ENCODE data around the gene MEIS3.
A peak's percentile ranks its signal among the peaks of the same experiment; 100 is the strongest.
"Not testable (repeated sequence)": the region's sequence is repeated elsewhere in the genome, so short reads cannot be mapped to it uniquely, and the experiment has no call there.

Gene MEIS3

DNA sequence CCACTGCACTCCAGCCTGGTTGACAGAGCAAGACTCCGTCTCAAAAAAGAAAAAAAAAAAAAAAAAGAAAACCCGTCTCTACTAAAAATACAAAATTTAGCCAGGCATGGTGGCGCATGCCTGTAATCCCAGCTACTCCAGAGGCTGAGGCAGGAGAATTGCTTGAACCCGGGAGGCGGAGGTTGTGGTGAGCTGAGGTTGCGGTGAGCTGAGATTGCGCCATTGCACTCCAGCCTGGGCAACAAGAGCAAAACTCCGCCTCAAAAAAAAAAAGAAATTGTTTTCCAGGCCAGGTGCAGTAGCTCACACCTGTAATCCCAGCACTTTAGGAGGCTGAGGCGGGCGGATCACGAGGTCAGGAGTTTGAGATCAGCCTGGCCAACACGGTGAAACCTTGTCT, 32.7 kb downstream of the MEIS3 start:
- not testable (repeated sequence) for DNase-seq (ENCODE audit: low read depth)

DNA sequence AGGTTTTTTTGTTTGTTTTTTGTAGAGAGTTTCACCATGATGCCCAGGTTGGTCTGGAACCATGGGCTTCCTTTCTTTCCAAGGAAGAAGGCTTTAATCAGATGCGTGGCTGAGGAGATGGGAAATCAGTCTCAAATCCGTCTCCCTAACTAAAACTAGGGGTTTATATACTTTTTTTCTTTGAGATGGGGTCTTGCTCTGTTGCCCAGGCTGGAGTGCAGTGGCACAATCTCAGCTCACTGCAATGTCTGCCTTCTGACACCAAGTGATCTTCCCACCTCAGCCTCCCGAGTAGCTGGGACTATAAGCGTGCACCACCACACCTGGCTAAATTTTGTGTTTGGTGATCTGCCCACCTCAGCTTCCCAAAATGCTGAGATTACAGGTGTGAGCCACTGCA, 34.8 kb downstream of the MEIS3 start:
- not testable (repeated sequence) for DNase-seq (ENCODE audit: low read depth)

DNA sequence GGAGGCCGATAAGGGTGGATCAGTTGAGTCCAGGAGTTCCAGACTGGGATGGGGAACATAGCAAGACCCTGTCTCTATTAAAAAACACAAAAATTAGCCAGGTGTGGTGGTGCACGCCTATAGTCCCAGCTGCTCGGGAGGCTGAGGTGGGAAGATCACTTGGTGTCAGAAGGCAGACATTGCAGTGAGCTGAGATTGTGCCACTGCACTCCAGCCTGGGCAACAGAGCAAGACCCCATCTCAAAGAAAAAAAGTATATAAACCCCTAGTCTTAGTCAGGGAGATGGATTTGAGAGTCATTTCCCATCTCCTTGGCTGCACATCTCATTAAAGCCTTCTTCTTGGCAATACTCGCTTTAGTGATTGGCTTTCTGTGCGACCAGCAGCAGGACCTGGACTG, 35.4 kb downstream of the MEIS3 start:
- DNase-seq (ENCODE audit: low read depth), result not testable (repeated sequence)

DNA sequence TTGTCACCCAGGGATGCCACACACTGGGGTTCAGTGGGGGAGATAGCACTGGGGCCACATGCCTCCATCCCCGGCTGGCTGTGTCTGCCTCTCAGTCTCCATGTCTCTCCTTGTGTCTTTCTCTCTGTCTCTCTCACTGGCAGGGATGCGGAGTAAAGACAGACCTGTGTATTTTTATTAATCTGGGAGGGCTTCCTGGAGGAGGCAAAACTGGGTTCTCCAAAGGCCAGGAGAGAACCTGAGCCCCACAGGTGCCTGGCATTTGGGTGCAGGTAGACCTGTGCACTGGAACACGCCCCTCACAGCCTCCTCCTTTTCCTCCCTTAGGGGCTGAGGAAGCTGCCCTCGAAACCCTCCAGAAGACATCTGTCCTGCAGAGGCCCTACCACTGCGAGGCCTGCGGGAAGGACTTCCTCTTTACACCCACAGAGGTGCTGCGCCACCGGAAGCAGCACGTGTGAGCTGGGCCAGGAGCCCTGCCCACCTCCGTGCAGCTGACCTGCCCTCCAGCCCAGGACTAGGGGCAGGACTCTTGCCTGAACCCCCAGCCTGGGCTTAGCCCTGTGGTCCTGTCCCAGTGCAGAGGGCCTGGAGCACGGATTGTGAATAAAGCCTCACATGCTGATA, 37.6 kb downstream of the MEIS3 start:
- DNase-seq (ENCODE audit: low read depth), result no peak

DNA sequence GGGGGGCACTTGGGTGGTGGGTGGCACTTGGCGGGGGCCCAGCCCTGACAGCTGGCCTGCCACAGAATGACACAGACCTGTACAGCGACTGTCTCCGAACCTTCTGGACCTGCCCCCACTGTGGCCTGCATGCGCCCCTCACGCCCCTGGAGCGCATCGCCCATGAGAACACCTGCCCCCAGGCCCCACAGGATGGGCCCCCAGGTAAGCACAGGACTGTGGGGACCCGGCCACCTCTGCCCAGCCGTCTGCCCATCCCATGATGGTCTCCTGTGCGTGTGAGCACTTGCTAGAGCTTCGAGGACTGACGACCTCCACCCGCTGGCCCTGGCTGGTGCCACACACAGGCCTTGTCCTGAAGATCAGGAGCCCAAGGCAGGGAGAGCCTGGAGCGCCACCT, 38.2 kb downstream of the MEIS3 start:
- no peak for DNase-seq (ENCODE audit: low read depth)

DNA sequence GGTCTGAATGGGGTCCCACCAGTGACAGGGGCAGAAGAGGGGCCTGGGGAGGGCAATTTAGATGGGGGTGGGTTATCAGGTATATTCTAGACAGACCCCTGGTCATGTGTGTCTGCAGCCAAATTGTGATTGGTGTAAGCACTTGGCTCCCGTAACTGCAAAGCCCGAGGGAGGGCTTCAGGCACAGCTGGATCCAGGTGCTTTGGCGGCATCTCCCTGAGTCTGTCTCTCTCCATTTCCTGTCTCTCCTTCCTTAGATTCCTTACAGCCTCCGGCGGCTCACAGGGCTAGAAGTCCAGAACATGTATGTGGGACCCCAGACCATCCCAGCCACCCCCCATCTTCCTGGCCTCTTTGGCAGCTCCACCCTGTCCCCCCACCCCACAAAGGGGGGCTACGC, 38.8 kb downstream of the MEIS3 start:
- no peak for DNase-seq (ENCODE audit: low read depth)

DNA sequence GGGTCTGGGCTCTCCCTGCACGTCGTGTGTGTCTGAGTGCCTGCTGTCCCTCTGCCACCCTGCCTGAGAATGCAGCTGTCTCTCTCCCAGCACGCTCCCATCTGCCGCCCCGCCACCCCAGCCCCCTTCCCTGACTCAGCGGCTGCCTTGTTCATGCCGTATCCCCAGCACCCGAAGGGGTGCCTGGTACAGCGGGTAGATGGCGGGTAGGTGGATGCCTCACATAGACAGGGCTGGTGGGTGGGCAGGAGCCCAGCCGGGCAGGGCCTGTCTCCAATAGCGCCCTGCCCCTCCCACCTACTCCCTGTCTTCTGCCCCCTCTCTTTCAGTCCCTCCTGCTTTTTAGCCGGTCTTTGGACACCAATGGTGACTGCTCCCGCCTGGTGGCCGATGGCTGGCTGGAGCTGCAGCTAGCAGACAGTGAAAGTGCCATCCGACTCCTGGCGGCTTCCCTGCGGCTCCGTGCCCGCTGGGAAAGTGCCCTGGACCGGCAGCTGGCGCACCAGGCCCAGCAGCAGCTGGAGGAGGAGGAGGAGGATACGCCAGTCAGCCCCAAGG, 39.9 kb downstream of the MEIS3 start:
- no peak for DNase-seq (ENCODE audit: low read depth)

DNA sequence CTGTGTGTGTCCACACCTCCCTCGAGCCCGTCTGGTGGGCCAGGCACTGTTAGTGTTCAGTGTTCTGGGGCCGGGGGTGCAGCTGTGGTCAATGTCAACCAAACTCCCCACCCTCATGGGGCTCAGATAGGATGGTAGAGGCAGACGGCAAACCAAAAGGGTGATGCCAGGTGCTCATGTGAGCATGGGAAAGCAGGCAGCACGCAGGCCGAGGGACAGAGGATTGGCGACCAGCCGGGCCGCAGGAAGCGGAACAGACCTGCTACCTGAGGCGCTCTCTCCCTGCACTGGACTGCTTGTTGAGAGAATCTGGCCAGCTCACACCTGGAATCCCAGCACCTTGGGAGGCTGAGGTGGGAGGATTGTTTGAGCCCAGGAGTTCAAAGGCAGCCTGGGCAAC, 41.1 kb downstream of the MEIS3 start:
- DNase-seq (ENCODE audit: low read depth), result no peak

DNA sequence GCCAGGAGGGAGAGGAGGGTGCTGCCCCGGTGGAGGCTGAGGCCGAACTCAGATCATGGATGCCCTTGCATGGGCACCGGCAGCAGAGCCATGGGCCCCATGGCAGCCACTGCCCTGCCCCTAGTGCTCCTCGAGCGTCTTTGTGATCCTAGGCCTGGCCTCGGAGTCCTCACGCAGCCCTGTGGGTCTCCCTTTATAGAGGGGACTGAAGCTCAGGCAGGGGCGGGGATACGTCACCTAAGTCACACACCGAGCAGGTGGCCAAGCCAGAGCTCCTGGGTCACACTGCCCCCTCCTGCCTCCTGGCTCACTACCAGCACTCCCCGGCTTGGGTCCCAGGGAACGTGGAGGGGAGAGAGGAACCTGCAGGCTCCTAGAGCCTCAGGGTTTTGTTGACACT, 41.5 kb downstream of the MEIS3 start:
- DNase-seq (ENCODE audit: low read depth), result no peak

DNA sequence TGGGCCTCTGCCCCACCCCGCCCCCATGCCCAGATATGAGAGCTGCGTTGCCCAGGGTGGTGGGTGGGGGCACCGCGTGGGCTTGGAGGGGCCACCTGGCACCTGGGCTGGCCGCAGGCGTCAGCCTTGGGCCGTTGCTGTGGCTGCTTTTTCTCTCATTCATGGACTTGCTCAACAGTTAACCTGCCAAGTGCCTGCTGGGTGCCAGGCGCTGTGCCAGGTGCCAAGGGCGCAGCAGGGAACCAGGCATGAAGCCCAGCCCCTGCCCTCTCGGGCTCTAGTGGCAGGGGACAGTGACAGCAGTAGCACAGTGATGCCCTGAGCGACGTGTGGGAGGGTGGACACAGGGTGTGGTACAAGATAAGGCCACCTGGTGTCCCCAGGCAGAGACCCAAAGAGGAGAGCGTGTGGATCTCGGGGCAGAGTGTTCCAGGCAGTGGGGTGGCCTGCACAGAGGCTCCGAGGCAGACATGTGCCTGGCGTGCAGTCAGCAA, 42.1 kb downstream of the MEIS3 start:
- no peak for DNase-seq (ENCODE audit: low read depth)

DNA sequence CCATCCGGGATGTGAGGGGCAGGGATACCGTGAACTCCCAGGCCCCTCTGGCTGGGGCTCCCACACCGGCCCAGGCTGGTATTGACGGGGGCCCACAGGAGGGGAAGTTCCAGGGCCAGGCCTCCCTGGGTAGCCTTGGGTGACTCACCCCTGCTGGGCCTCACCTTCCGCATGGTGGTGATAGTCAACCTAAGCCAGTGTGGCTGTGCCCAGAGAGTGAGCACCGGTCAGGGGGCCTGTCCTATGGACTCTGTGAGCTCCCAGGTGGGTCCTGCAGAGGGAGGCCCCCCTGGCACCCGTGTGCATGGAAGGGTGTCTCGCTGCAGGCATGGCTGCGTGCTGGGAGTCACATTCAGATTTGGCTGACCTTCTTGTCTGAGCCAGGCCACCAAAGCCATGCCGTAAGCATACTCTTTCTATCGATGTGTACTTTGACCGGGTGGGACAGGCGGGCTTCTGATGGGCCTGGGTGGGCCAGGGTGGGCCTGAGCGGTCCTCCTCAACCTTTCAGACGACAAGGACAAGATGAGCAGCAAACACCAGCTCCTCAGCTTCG, 42.7 kb downstream of the MEIS3 start:
- peak; percentile 25 for DNase-seq (ENCODE audit: low read depth)

DNA sequence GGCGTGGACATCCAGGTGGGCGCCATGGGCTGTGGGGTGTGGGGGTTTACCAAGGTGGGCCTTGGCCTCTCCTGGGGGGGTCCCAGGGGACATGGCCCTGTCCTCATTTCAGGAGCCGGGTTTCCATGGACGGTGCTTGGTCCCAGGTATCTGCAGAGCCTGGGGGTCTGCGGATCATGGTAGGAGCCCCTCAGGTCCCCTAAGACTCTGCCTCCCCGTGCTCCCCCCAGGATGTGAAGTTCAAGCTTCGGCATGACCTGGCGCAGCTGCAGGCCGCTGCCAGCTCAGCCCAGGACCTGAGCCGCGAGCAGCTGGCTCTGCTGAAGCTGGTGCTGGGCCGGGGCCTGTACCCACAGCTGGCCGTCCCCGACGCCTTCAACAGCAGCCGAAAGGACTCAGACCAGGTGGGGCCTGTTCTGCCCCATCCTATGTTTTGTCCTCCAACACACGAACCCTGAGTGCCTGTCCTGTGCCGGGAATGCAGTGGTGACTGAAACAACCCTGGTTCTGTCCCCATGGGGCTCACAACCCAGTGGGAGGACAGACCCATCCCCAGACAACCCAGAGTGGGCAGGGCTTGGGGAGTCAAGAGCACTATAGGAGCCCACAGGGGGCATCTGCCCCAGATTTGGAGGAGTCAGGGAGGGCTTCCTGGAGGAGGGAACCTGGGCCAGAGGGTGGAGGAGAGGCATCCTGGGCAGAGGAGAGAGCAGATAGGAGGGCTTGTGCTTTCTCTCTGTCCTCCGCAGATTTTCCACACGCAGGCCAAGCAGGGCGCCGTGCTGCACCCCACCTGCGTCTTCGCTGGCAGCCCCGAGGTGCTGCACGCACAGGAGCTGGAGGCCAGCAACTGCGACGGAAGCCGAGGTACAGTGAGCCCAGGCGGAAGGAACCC, 43.4 kb downstream of the MEIS3 start:
- no peak for DNase-seq (ENCODE audit: low read depth)

DNA sequence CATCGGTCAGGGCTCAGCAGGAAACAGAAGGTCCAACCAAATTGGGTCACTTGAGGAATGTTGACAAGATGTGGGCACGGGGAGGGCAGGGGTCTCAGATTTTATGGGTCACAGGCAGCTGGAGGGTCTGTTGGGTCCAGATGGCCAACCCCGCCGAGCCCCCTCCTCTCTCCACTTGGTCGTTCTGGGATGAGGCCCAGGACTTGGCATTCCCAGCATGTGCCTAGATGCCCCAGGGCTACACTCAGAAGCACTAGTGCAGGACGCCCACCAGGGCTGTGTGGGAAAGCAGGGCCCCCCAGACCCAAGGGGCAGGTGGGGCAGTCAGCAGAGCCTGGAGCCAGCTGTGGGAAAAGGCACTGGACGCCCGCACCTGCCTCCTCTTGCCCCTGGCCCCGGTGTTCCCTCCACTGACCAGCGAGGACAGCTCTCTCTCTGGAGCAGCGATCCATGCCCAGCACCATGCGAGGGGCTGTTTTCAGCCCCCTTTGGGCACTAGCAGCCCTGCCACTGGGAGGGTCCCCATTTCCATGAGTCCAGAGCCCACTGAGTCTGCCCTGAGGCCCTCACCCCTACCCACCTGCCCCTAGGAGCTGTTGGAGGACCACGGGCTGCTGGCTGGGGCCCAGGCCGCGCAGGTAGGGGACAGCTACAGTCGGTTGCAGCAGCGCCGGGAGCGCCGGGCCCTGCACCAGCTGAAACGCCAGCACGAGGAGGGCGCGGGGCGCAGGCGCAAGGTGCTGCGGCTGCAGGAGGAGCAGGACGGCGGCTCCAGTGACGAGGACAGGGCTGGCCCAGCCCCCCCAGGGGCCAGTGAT, 44.2 kb downstream of the MEIS3 start:
- no peak for DNase-seq (ENCODE audit: low read depth)

DNA sequence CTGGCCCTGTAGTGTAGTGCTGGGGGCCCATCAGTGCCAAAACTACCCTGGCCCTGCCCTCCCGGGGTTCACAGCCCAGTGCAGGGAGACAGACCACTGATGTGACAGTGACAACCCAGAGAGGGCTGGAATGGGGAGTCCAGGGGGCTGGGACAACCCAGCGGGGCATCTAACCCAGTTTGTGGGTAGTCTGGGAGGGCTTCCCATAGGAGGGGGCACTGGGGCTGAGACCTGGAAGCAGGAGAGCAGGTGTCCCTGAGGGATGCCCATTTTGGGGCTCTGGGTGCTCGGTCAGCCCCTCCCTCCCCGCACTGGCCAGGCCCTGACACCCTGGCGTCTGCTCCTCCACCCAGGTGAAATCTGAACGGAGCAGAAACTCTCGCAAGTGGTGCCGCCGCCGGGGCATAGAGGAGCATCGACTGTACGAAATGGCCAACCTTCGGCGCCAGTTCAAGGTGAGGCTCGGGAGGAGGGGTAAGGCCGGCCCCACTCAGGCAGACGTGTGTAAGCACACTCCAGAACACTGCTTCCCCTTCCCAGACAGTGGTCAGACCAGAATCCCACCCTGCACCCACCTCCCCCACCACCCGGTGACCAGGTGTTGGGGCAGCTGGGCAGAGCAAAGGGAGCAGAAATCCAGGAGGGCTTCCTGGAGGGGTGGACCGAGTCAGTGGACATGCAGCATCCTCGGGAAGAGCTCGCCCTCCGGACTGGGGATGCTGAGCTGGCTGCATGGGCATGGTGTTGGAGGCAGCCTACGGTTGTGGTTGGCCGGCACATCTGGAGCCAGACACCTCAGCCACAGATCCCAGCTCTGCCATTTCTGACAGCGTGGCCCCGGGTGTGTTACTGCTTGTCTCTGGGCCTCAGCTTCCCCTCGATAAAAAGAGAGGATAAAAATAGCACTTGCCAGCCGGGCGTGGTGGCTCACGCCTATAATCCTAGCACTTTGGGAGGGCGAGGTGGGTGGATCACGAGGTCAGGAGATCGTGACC, 45.8 kb downstream of the MEIS3 start:
- no peak for DNase-seq (ENCODE audit: low read depth)

DNA sequence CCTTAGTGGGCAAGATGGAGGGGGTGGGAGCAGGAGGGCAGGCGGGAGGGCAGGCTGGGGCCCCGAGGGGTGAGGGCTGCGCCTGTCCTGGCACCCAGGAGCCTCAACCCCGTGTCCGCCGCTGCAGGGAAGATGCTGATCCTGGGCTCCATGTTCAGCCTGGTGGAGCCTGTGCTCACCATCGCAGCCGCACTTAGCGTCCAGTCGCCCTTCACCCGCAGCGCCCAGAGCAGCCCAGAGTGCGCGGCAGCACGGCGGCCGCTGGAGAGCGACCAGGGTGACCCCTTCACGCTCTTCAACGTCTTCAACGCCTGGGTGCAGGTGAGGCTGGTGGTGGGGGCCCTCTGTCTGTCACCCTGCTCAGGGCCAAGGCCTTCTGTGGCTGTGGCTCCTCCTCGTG, 46.7 kb downstream of the MEIS3 start:
- no peak for DNase-seq (ENCODE audit: low read depth)

DNA sequence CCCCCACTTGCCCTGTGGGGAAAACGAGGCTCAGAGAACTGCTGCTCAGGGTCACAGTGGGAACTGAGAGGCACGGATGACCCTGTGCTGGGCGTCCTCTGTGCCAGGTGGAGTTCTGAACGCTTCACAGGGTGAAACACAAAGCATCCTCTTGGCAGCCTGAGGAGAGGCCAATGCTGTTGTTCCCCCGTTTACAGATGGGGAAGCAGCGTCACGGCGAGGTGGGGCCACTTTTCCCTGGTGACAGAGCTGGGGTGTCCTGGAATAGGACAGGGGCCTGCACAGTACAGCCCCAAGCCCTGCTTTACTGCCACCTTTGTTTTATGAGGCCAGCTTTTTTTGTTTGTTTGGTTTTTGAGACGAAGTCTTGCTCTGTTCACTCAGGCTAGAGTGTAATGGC, 48.1 kb downstream of the MEIS3 start:
- no peak for DNase-seq (ENCODE audit: low read depth)

DNA sequence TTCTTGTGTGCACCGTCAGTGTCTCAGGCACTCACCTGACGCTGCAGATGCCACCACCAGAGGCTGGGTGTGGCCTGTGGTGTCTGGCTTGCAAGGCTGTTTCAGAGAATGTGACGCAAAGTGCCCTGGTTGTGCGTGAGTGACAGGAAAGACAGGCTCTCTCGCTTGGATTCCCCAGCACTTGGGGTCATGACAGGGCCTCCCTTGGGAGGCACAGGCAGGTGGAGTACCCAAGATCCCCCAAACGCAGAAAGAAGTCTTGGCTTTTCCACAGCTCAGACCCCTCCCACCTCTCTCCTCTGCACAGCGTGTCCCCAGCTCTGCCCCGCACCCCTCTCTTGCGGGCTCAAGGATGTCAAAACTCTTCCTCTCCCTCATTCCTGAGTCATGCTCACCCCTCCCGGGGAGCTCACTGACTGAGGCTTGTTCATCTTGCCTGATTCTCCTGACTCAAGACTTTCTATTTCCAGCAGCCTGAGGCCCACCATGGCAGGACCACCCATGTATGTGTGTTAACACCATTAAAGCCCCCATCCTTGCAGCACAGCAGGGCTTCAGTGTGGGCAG, 49.2 kb downstream of the MEIS3 start:
- DNase-seq (ENCODE audit: low read depth), result peak; percentile 84

DNA sequence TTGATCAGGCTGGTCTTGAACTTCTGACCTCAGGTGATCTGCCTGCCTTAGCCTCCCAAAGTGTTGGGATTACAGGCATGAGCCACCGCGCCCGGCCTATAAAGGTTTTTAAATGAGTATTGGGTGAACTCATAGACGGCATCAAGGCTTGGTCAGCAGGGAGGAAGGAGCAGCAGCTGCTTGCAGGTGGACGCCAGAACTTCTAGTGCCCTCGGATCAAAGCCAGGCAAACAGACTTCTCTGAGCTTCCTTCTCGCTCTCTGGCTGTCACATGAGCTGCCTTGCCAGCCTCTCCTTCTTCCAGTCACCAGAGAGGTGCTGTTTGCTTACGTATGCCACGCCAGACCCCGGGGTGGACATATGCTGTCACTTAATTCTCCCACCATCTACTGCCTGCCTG, 53.9 kb downstream of the MEIS3 start:
- DNase-seq (ENCODE audit: low read depth), result not testable (repeated sequence)

DNA sequence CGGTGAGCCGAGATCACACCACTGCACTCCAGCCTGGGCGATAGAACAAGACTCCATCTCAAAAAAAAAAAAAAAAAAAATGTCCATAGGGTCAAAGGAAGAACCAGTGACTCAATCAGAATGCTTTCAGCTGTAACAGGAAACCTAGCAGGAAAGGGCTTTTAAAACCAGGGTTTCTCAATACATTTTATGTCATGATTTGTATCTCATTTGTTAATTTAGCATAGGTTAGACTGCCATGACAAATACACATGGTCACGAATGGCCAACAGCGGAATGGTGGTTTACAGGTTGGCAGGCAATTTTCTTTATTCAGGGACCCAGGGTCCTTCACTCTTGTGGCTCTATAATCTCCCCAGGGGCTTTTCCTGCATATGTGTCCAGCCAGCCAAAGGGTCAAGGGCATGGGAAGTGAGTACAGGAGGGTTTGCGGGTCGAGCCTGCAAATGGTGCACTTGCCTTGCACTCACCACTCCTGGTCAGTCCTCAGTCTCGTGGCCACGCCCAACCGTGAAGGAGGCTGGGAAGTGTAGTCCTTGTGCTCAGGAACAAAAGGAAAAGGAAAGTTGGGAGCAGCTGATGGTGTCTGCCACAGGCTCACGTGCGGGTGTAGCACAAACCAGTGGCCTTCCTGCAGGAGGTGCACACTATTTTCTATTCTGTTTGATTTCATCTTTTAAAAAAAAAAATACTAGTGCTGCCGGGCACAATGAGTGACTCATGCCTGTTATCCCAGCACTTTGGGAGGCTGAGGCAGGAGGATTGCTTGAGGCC, 55.4 kb downstream of the MEIS3 start:
- peak; percentile 45 for DNase-seq (ENCODE audit: low read depth)

DNA sequence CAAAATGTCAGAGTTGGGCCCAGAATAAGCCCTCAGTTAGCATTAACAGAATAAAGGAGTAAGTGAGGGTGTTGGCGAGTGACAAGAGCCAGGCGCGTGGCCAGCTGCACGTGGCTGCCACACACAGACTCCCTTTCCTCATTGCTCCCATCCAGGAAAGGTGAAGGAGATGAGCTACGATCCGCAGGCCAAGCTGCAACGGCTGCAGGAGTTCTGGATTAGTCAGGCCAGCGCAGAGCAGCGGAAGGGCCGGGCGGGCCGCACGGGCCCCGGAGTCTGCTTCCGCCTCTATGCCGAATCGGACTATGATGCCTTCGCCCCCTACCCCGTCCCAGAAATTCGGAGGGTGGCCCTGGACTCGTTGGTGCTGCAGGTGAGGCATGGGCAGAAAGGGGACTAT, 57.0 kb downstream of the MEIS3 start:
- no peak for DNase-seq (ENCODE audit: low read depth)
